Measurements from ENCODE around the gene LMO7. TPM values are rescaled to one million over a fixed set of nuclear protein-coding genes. Genes with fewer than 3 reads are reported as not detected.

LMO7 gene
- total RNA-seq, 2 experiments from 2014 or later = 14.1 to 15.7 TPM

GRCh38 chr13:75636436-75637180, 478 bp downstream of the LMO7 start:
- Mint-ChIP-seq H3K27ac (no peak overlapping the region), H3K36me3 (no peaks in the 10 kb centered on the region), H3K4me1 (peaks cover 7% of the 10 kb centered on the region), H3K27me3 (peaks cover 25% of the 10 kb centered on the region), H3K4me3 (peak overlapping the region; percentile 73), H3K9me3 (no peaks in the 10 kb centered on the region)
- peak; percentile 62 for DNase-seq

GRCh38 chr13:75637181-75637750, 1.1 kb downstream of the LMO7 start:
- peaks cover 25% of the 10 kb centered on the region for H3K27me3 Mint-ChIP-seq
- no peaks in the 10 kb centered on the region for H3K9me3 Mint-ChIP-seq
- no peaks in the 10 kb centered on the region for H3K36me3 Mint-ChIP-seq
- H3K27ac Mint-ChIP-seq = no peak overlapping the region
- no peak for DNase-seq
- peaks cover 7% of the 10 kb centered on the region for H3K4me1 Mint-ChIP-seq
- H3K4me3 Mint-ChIP-seq = peak overlapping the region; percentile 73

- Mint-ChIP-seq H3K27ac (no peak overlapping the region), H3K4me1 (peaks cover 7% of the 10 kb centered on the region), H3K4me3 (no peak overlapping the region), H3K9me3 (no peaks in the 10 kb centered on the region), H3K27me3 (peaks cover 25% of the 10 kb centered on the region), H3K36me3 (no peaks in the 10 kb centered on the region)
- no peak for DNase-seq
Observed at GRCh38 chr13:75639454-75639853, 3.3 kb downstream of the LMO7 start.

GRCh38 chr13:75641026-75641425, 4.9 kb downstream of the LMO7 start:
- Mint-ChIP-seq H3K4me3 (no peak overlapping the region), H3K27ac (no peak overlapping the region), H3K4me1 (peaks cover 7% of the 10 kb centered on the region), H3K9me3 (no peaks in the 10 kb centered on the region), H3K36me3 (no peaks in the 10 kb centered on the region), H3K27me3 (peaks cover 25% of the 10 kb centered on the region)
- DNase-seq = no peak

- H3K4me3 Mint-ChIP-seq = no peak overlapping the region
- H3K36me3 Mint-ChIP-seq = peaks cover 2% of the 10 kb centered on the region
- H3K27ac Mint-ChIP-seq = no peak overlapping the region
- H3K27me3 Mint-ChIP-seq = peaks cover 11% of the 10 kb centered on the region
- H3K4me1 Mint-ChIP-seq = no peaks in the 10 kb centered on the region
- no peak for DNase-seq
- no peaks in the 10 kb centered on the region for H3K9me3 Mint-ChIP-seq
Observed at GRCh38 chr13:75643182-75643581, 7.1 kb downstream of the LMO7 start.

- no peaks in the 10 kb centered on the region for H3K9me3 Mint-ChIP-seq
- no peaks in the 10 kb centered on the region for H3K4me1 Mint-ChIP-seq
- peaks cover 2% of the 10 kb centered on the region for H3K36me3 Mint-ChIP-seq
- DNase-seq = no peak
- H3K4me3 Mint-ChIP-seq = no peak overlapping the region
- peaks cover 6% of the 10 kb centered on the region for H3K27me3 Mint-ChIP-seq
- H3K27ac Mint-ChIP-seq = no peak overlapping the region
Observed at GRCh38 chr13:75643693-75644092, 7.6 kb downstream of the LMO7 start.

GRCh38 chr13:75645141-75645540, 9.0 kb downstream of the LMO7 start:
- peaks cover 5% of the 10 kb centered on the region for H3K27me3 Mint-ChIP-seq
- no peaks in the 10 kb centered on the region for H3K9me3 Mint-ChIP-seq
- H3K4me3 Mint-ChIP-seq = no peak overlapping the region
- no peak for DNase-seq
- H3K4me1 Mint-ChIP-seq = no peaks in the 10 kb centered on the region
- H3K36me3 Mint-ChIP-seq = peaks cover 2% of the 10 kb centered on the region
- H3K27ac Mint-ChIP-seq = no peak overlapping the region

- no peak for DNase-seq
- no peaks in the 10 kb centered on the region for H3K9me3 Mint-ChIP-seq
- no peak overlapping the region for H3K27ac Mint-ChIP-seq
- no peaks in the 10 kb centered on the region for H3K4me1 Mint-ChIP-seq
- H3K36me3 Mint-ChIP-seq = peaks cover 2% of the 10 kb centered on the region
- no peaks in the 10 kb centered on the region for H3K27me3 Mint-ChIP-seq
- no peak overlapping the region for H3K4me3 Mint-ChIP-seq
Observed at GRCh38 chr13:75647126-75647784, 11.1 kb downstream of the LMO7 start.

- DNase-seq = no peak
- Mint-ChIP-seq H3K36me3 (peaks cover 2% of the 10 kb centered on the region), H3K9me3 (no peaks in the 10 kb centered on the region), H3K4me1 (no peaks in the 10 kb centered on the region), H3K27ac (no peak overlapping the region), H3K27me3 (no peaks in the 10 kb centered on the region), H3K4me3 (no peak overlapping the region)
Observed at GRCh38 chr13:75648446-75648845, 12.3 kb downstream of the LMO7 start.

GRCh38 chr13:75651013-75651412, 14.9 kb downstream of the LMO7 start:
- DNase-seq = no peak
- Mint-ChIP-seq H3K9me3 (no peaks in the 10 kb centered on the region), H3K4me1 (no peaks in the 10 kb centered on the region), H3K4me3 (no peak overlapping the region), H3K27ac (no peak overlapping the region), H3K27me3 (no peaks in the 10 kb centered on the region), H3K36me3 (peaks cover 2% of the 10 kb centered on the region)

- H3K4me1 Mint-ChIP-seq = no peaks in the 10 kb centered on the region
- no peak overlapping the region for H3K27ac Mint-ChIP-seq
- H3K27me3 Mint-ChIP-seq = no peaks in the 10 kb centered on the region
- DNase-seq = no peak
- no peaks in the 10 kb centered on the region for H3K9me3 Mint-ChIP-seq
- no peaks in the 10 kb centered on the region for H3K36me3 Mint-ChIP-seq
- no peak overlapping the region for H3K4me3 Mint-ChIP-seq
Observed at GRCh38 chr13:75652726-75653125, 16.6 kb downstream of the LMO7 start.

- no peak overlapping the region for H3K4me3 Mint-ChIP-seq
Observed at GRCh38 chr13:75656425-75656989, 20.4 kb downstream of the LMO7 start.

GRCh38 chr13:75657111-75657510, 21.0 kb downstream of the LMO7 start:
- no peak overlapping the region for H3K4me3 Mint-ChIP-seq
- H3K36me3 Mint-ChIP-seq = no peaks in the 10 kb centered on the region
- H3K4me1 Mint-ChIP-seq = no peaks in the 10 kb centered on the region
- no peaks in the 10 kb centered on the region for H3K27me3 Mint-ChIP-seq
- H3K27ac Mint-ChIP-seq = no peak overlapping the region
- H3K9me3 Mint-ChIP-seq = no peaks in the 10 kb centered on the region
- DNase-seq = no peak

More at GRCh38 chr13:75656425-75656989, 20.4 kb downstream of the LMO7 start:
- H3K27me3 Mint-ChIP-seq = no peaks in the 10 kb centered on the region
- no peak overlapping the region for H3K27ac Mint-ChIP-seq
- no peaks in the 10 kb centered on the region for H3K9me3 Mint-ChIP-seq
- H3K36me3 Mint-ChIP-seq = no peaks in the 10 kb centered on the region
- no peaks in the 10 kb centered on the region for H3K4me1 Mint-ChIP-seq
- DNase-seq = no peak

- Mint-ChIP-seq H3K9me3 (no peaks in the 10 kb centered on the region), H3K27me3 (no peaks in the 10 kb centered on the region), H3K36me3 (peaks cover 4% of the 10 kb centered on the region), H3K27ac (no peak overlapping the region), H3K4me1 (no peaks in the 10 kb centered on the region), H3K4me3 (no peak overlapping the region)
- DNase-seq = no peak
Observed at GRCh38 chr13:75660694-75661093, 24.6 kb downstream of the LMO7 start.

- no peaks in the 10 kb centered on the region for H3K9me3 Mint-ChIP-seq
- no peaks in the 10 kb centered on the region for H3K27me3 Mint-ChIP-seq
- H3K36me3 Mint-ChIP-seq = peaks cover 4% of the 10 kb centered on the region
- H3K27ac Mint-ChIP-seq = no peak overlapping the region
- DNase-seq = no peak
- no peaks in the 10 kb centered on the region for H3K4me1 Mint-ChIP-seq
- no peak overlapping the region for H3K4me3 Mint-ChIP-seq
Observed at GRCh38 chr13:75661443-75661842, 25.3 kb downstream of the LMO7 start.

Measured in activated naive CD8-positive, alpha-beta T cell treated with anti-CD3 and anti-CD28 coated beads for 36 hours (primary cell).